Neural cell (in vitro differentiated cells): ENCODE results near the gene EMP3. TPM values are rescaled to one million over a fixed set of nuclear protein-coding genes. Genes with fewer than 3 reads are reported as not detected.

Source experiments
- polyA plus RNA-seq: library from polyadenylated mRNA; depleted of rRNA; stranded (reverse); fragments of >200 nt; gene quantifications from 2 replicates; pipeline ENCODE4 v1.2.3, GENCODE V29; 2014

The EMP3 gene
- polyA plus RNA-seq, 1 donor from 2014 or later: not detected

Other genes starting within 250 kb of the EMP3 start
- gene PLA2G4C, start 214.7 kb upstream of the EMP3 start, polyA plus RNA-seq: 8.6 and 13.1 TPM in 2 replicates
- 33.9 and 34.8 TPM in 2 replicates for gene LIG1, start 155.2 kb upstream of the EMP3 start, polyA plus RNA-seq
- 2.6 and 4.7 TPM in 2 replicates for gene ZSWIM9, start 154.9 kb upstream of the EMP3 start, polyA plus RNA-seq
- 21.4 and 23.0 TPM in 2 replicates for gene CARD8, start 69.6 kb upstream of the EMP3 start, polyA plus RNA-seq
- 1.6 and 4.4 TPM in 2 replicates for gene ZNF114, start 55.5 kb upstream of the EMP3 start, polyA plus RNA-seq
- gene TMEM143, start 38.4 kb downstream of the EMP3 start, polyA plus RNA-seq: 4.2 and 11.7 TPM in 2 replicates
- not detected in 2 replicates for gene SYNGR4, start 38.8 kb downstream of the EMP3 start, polyA plus RNA-seq
- 42.3 and 46.9 TPM in 2 replicates for gene KDELR1, start 66.0 kb downstream of the EMP3 start, polyA plus RNA-seq
- gene GRIN2D, start 68.1 kb downstream of the EMP3 start, polyA plus RNA-seq: 1.8 and 2.8 TPM in 2 replicates
- 10.6 and 11.8 TPM in 2 replicates for gene GRWD1, start 120.4 kb downstream of the EMP3 start, polyA plus RNA-seq
- 1.1 and 1.6 TPM in 2 replicates for gene KCNJ14, start 130.0 kb downstream of the EMP3 start, polyA plus RNA-seq
- gene CYTH2, start 143.8 kb downstream of the EMP3 start, polyA plus RNA-seq: 314 and 397 TPM in 2 replicates
- gene LMTK3, start 186.3 kb downstream of the EMP3 start, polyA plus RNA-seq: 8.1 and 17.1 TPM in 2 replicates
- not detected in 2 replicates for gene SULT2B1, start 226.6 kb downstream of the EMP3 start, polyA plus RNA-seq